Keratinocyte (primary cell): ENCODE data around the gene JAZF1. TPM values are rescaled to one million over a fixed set of nuclear protein-coding genes. Genes with fewer than 3 reads are reported as not detected.

Experiments used
- DNase-seq: peaks from one replicate; pipeline ENCODE4 v3.0.0-alpha.2; 2011; ENCODE audit warnings: low read depth, missing footprints, low spot score
- FAIRE-seq: peaks from 2 replicates; lab custom pipeline; 2011; peaks lifted over from hg19 to GRCh38; lab: Jason Lieb, UNC
- H2AFZ ChIP-seq: 2 replicates; pipeline ENCODE4 v1.6.0; 2012; ENCODE audit warnings: low read length, control low read depth, inconsistent platforms; ENCODE audit not compliant: control insufficient read depth
- H3K27ac ChIP-seq: 2 replicates; pipeline ENCODE4 v1.5.1; 2011; ENCODE audit warnings: low read length; ENCODE audit not compliant: control insufficient read depth, insufficient read depth
- H3K27me3 ChIP-seq: 3 replicates; pipeline ENCODE4 v1.6.0; 2011; ENCODE audit warnings: low read length; ENCODE audit not compliant: control insufficient read depth, insufficient read depth; ENCODE audit errors: extremely low read depth
- H3K36me3 ChIP-seq, 2 experiments: 2 replicates in 1 of 2; 3 replicates in 1 of 2; pipeline ENCODE4 v1.5.1; 2011; ENCODE audit warnings: low read length in 2 of 2, mild to moderate bottlenecking in 1 of 2; ENCODE audit not compliant: control insufficient read depth in 2 of 2, insufficient read depth in 2 of 2; ENCODE audit errors: extremely low read depth in 1 of 2
- H3K4me1 ChIP-seq: 3 replicates; pipeline ENCODE4 v1.5.1; 2011; ENCODE audit warnings: low read length; ENCODE audit not compliant: control insufficient read depth, insufficient read depth; ENCODE audit errors: extremely low read depth
- H3K4me2 ChIP-seq: 3 replicates; pipeline ENCODE4 v1.6.0; 2011; ENCODE audit warnings: low read depth, low read length; ENCODE audit not compliant: control insufficient read depth, insufficient read depth; ENCODE audit errors: extremely low read depth
- H3K4me3 ChIP-seq, 3 experiments: fragments of 200-600 bp in 1 of 3; sonication (generic) in 1 of 3; 2 replicates in 2 of 3; 3 replicates in 1 of 3; pipeline ENCODE4 v1.5.1; 2011 to 2016; ENCODE audit warnings: low read length in 3 of 3, mild to moderate bottlenecking in 3 of 3, control low read depth in 2 of 3, inconsistent platforms in 1 of 3, low read depth in 1 of 3, mixed read lengths in 1 of 3, mixed run types in 1 of 3, moderate library complexity in 1 of 3; ENCODE audit not compliant: control insufficient read depth in 2 of 3, insufficient read depth in 2 of 3; ENCODE audit errors: extremely low read depth in 1 of 3
- H3K79me2 ChIP-seq: 2 replicates; pipeline ENCODE4 v1.6.0; 2012; ENCODE audit warnings: low read length; ENCODE audit not compliant: control insufficient read depth, insufficient read depth
- H3K9ac ChIP-seq: 3 replicates; pipeline ENCODE4 v1.6.0; 2011; ENCODE audit warnings: low read length; ENCODE audit not compliant: control insufficient read depth, insufficient read depth; ENCODE audit errors: extremely low read depth
- H3K9me1 ChIP-seq: 3 replicates; pipeline ENCODE4 v1.6.0; 2011; ENCODE audit warnings: low read length; ENCODE audit not compliant: control insufficient read depth, insufficient read depth; ENCODE audit errors: extremely low read depth
- H3K9me3 ChIP-seq: 2 replicates; pipeline ENCODE4 v1.5.1; 2012; ENCODE audit warnings: low read depth, low read length; ENCODE audit not compliant: control insufficient read depth
- H4K20me1 ChIP-seq: 3 replicates; pipeline ENCODE4 v1.6.0; 2011; ENCODE audit warnings: low read length; ENCODE audit not compliant: control insufficient read depth, insufficient read depth; ENCODE audit errors: extremely low read depth
- CTCF ChIP-seq, 3 experiments: IDR thresholded peaks in 1 of 3; conservative IDR thresholded peaks in 1 of 3; optimal IDR thresholded peaks in 1 of 3; 2 replicates in 2 of 3; 3 replicates in 1 of 3; pipeline versions ENCODE3 to v1.5.1; 2011; ENCODE audit warnings: low read length in 3 of 3, mild to moderate bottlenecking in 3 of 3, moderate library complexity in 2 of 3, control low read depth in 1 of 3, inconsistent platforms in 1 of 3; ENCODE audit not compliant: insufficient read depth in 2 of 3; ENCODE audit errors: extremely low read depth in 1 of 3
- EZH2 ChIP-seq: IDR thresholded peaks from one replicate; pipeline ENCODE4 v1.6.1; 2012; ENCODE audit warnings: inconsistent platforms, mild to moderate bottlenecking, low read length, moderate library complexity
- dilution Hi-C: fragments of 300-500 bp; cut with MboI; formaldehyde crosslinking; loops from one replicate; pipeline ENCODE4 v1.7.0; 2020; ENCODE audit warnings: low sequenced_read_pairs; ENCODE audit not compliant: extremely low pct_ligation_motif_present
- polyA plus RNA-seq, 5 experiments: library from polyadenylated mRNA; depleted of rRNA in 3 of 5; stranded (reverse) in 3 of 5; stranded (forward) in 1 of 5; unstranded in 1 of 5; fragments of >200 nt; gene quantifications; 1 replicate in 1 of 5; 2 replicates in 3 of 5; 3 replicates in 1 of 5; pipeline versions ENCODE4 v1.2.1 to v1.2.3, GENCODE V29; 2011 to 2012; ENCODE audit warnings: missing spikeins in 2 of 5, low read depth in 1 of 5, low replicate concordance in 1 of 5

The JAZF1 gene
- polyA plus RNA-seq, 1 donor (not counting 4 experiments of a cell fraction or from before 2014, with no cell fraction given) = 2.5 TPM

DNA sequence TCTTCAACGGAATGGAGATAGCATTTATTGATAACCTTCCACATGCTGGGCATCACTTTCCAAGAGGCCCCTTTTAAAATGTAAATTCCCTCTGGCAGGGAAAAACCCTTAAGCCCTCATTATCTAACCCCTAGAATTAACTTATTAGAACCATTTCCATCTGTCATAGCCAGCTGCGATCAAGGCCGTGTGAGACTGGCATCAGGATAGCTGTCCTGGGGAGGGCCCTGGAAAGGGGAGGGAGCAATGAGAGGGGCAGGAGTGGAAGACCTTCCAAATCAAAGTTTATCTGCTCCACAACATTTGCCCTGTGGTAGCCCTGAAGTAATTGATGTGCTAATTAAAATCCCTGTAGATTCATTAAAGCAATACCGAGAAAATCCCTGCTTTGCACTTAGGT, 45.0 kb upstream of the JAZF1 start:
- Histone ChIP-seq H3K9me3 (no peaks in the 10 kb centered on the region), H3K4me1 (no peaks in the 10 kb centered on the region), H4K20me1 (no peaks in the 10 kb centered on the region), H3K4me3 (no peak overlapping the region), H3K79me2 (no peaks in the 10 kb centered on the region), H3K9ac (no peak overlapping the region), H3K27me3 (no peaks in the 10 kb centered on the region), H3K27ac (no peak overlapping the region), H2AFZ (no peak overlapping the region), H3K36me3 (no peaks in the 10 kb centered on the region), H3K4me2 (no peak overlapping the region), H3K9me1 (no peaks in the 10 kb centered on the region)
- DNase-seq (no peak), FAIRE-seq (no peak)
- no peak for TF ChIP-seq EZH2
- no peak for TF ChIP-seq CTCF (optimal IDR thresholded peaks at IDR 0.05 in 1 of 3, IDR thresholded peaks at IDR 0.05 in 1 of 3, conservative IDR thresholded peaks at IDR 0.05 in 1 of 3; ENCODE audit: extremely low read depth in 1 of 3, insufficient read depth in 2 of 3, low read length in 3 of 3)
- dilution Hi-C loops = no loop called here

DNA sequence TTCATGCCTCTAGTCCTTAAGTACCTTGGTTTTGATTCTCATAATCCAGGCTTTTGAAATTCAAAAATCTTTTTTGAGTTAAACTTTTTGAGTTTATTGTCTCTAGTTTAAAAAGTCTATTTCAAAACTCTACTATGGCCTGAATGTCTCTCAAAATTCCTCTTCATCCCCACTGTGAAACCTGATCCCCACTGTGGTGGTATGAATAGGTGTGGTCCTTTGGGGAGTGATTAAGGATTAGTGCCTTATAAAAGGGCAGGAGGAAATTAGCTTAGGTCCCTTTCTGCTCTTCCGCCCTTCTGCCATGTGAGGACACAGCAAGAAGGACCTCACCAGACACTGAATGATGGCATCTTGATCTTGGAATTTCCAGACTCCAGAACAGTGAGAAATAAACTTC, 44.1 kb upstream of the JAZF1 start:
- no peaks in the 10 kb centered on the region for H3K36me3 ChIP-seq
- no peak for TF ChIP-seq EZH2
- TF ChIP-seq CTCF (optimal IDR thresholded peaks at IDR 0.05 in 1 of 3, IDR thresholded peaks at IDR 0.05 in 1 of 3, conservative IDR thresholded peaks at IDR 0.05 in 1 of 3; ENCODE audit: extremely low read depth in 1 of 3, insufficient read depth in 2 of 3, low read length in 3 of 3) = no peak
- no peak overlapping the region for H3K9ac ChIP-seq
- no peak overlapping the region for H3K4me3 ChIP-seq
- dilution Hi-C loops = no loop called here
- peaks cover 1% of the 10 kb centered on the region for H3K27me3 ChIP-seq
- H3K79me2 ChIP-seq = no peaks in the 10 kb centered on the region
- no peak overlapping the region for H3K27ac ChIP-seq
- no peak overlapping the region for H3K4me2 ChIP-seq
- no peaks in the 10 kb centered on the region for H3K9me3 ChIP-seq
- no peak overlapping the region for H2AFZ ChIP-seq
- DNase-seq = no peak
- H3K9me1 ChIP-seq = no peaks in the 10 kb centered on the region
- no peaks in the 10 kb centered on the region for H4K20me1 ChIP-seq
- no peaks in the 10 kb centered on the region for H3K4me1 ChIP-seq
- FAIRE-seq = no peak
